Naive thymus-derived CD4-positive, alpha-beta T cell (primary cell): ENCODE data around the gene SFMBT2. TPM values are rescaled to one million over a fixed set of nuclear protein-coding genes. Genes with fewer than 3 reads are reported as not detected.

Experiments
- ATAC-seq: fragments of 150-1000 bp; cut with Tn5 transposase; 2 replicates; pipeline ENCODE4 v1.10.0; 2021; ENCODE audit warnings: mild to moderate bottlenecking, moderate library complexity
- CTCF ChIA-PET: fragments of 350-600 bp; sonication (Branson Sonifier 250); formaldehyde crosslinking; loops from one replicate; lab custom pipeline; 2021; ENCODE audit warnings: antibody characterized with exemption; lab: Charles Lee
- POLR2A ChIA-PET: fragments of 350-600 bp; sonication (Branson Sonifier 250); formaldehyde crosslinking; loops from one replicate; lab custom pipeline; 2021; ENCODE audit warnings: antibody characterized with exemption, inconsistent platforms; lab: Charles Lee
- DNase-seq, 9 donors: peaks; one replicate each; pipeline versions ENCODE4 v3.0.0 to v3.0.0-alpha.2; 2020 to 2022; ENCODE audit warnings: mixed read lengths in 1 of 9
- H3K27ac ChIP-seq: one replicate; pipeline ENCODE4 v1.7.0; 2013; ENCODE audit warnings: mild to moderate bottlenecking, low read depth, low read length, moderate library complexity
- H3K27me3 ChIP-seq, 2 donors: one replicate each; pipeline ENCODE4 v1.7.0; 2013; ENCODE audit warnings: low read length in 2 of 2, mild to moderate bottlenecking in 2 of 2, moderate library complexity in 2 of 2; ENCODE audit not compliant: control insufficient read depth in 2 of 2, insufficient read depth in 2 of 2
- H3K36me3 ChIP-seq, 3 experiments: 1 replicate in 2 of 3; 2 replicates in 1 of 3; pipeline ENCODE4 v1.7.0; 2013; ENCODE audit warnings: low read length in 3 of 3, mild to moderate bottlenecking in 3 of 3, moderate library complexity in 1 of 3; ENCODE audit not compliant: insufficient read depth in 3 of 3, control insufficient read depth in 2 of 3
- H3K4me1 ChIP-seq, 2 donors: one replicate each; pipeline ENCODE4 v1.7.0; 2013; ENCODE audit warnings: low read length in 2 of 2, mild to moderate bottlenecking in 2 of 2, moderate library complexity in 1 of 2; ENCODE audit not compliant: control insufficient read depth in 2 of 2, insufficient read depth in 2 of 2
- H3K4me3 ChIP-seq: 2 replicates; pipeline ENCODE4 v1.7.0; 2013; ENCODE audit warnings: mild to moderate bottlenecking, low read length
- H3K9me3 ChIP-seq, 3 experiments: 1 replicate in 2 of 3; 2 replicates in 1 of 3; pipeline ENCODE4 v1.7.0; 2013; ENCODE audit warnings: low read length in 3 of 3; ENCODE audit not compliant: control insufficient read depth in 2 of 3
- H3K27ac Mint-ChIP-seq, 9 donors: one replicate each; pipeline ENCODE4 v1.8.0; 2020 to 2022; ENCODE audit warnings: mixed read lengths in 9 of 9, mild to moderate bottlenecking in 8 of 9, moderate library complexity in 5 of 9, inconsistent platforms in 2 of 9
- H3K27me3 Mint-ChIP-seq, 5 donors: one replicate each; pipeline ENCODE4 v1.8.0; 2021 to 2022; ENCODE audit warnings: mixed read lengths in 5 of 5, mild to moderate bottlenecking in 1 of 5
- H3K36me3 Mint-ChIP-seq, 5 donors: one replicate each; pipeline ENCODE4 v1.8.0; 2020 to 2022; ENCODE audit warnings: mixed read lengths in 5 of 5, mild to moderate bottlenecking in 3 of 5, inconsistent platforms in 1 of 5
- H3K4me1 Mint-ChIP-seq, 7 donors: one replicate each; pipeline ENCODE4 v1.8.0; 2020 to 2022; ENCODE audit warnings: mixed read lengths in 7 of 7, mild to moderate bottlenecking in 3 of 7, inconsistent platforms in 1 of 7
- H3K4me3 Mint-ChIP-seq, 10 donors: one replicate each; pipeline ENCODE4 v1.8.0; 2020 to 2022; ENCODE audit warnings: mild to moderate bottlenecking in 10 of 10, mixed read lengths in 10 of 10, moderate library complexity in 6 of 10, inconsistent platforms in 2 of 10
- H3K9me3 Mint-ChIP-seq, 11 donors: one replicate each; pipeline ENCODE4 v1.8.0; 2020 to 2022; ENCODE audit warnings: mixed read lengths in 11 of 11, mild to moderate bottlenecking in 4 of 11, inconsistent platforms in 1 of 11, moderate library complexity in 1 of 11
- intact Hi-C, 2 donors: fragments of 100-400 bp; cut with micrococcal nuclease; formaldehyde crosslinking; loops; one replicate each; pipeline ENCODE4 v1.15.1; 2023
- polyA plus RNA-seq, 2 donors: library from polyadenylated mRNA; unstranded; fragments of 300-500 nt; fragmentation: Illumina TruSeq; gene quantifications; one replicate each; pipeline ENCODE4 v1.2.3, GENCODE V29; 2021
- total RNA-seq, 6 experiments: library from RNA in 5 of 6; stranded (reverse) in 5 of 6; gene quantifications; 1 replicate in 5 of 6; 2 replicates in 1 of 6; pipeline ENCODE4 v1.2.3 and lab custom pipeline; 2021 to 2026

SFMBT2 gene
- total and polyA plus RNA-seq, 7 experiments from 2014 or later, result 7.4 to 50.9 (median 39.2) TPM

- H3K36me3 Mint-ChIP-seq, result peaks cover 0 to 18% (median 7%) of the 10 kb centered on the region in 5 donors
- Histone ChIP-seq H3K4me3 (no peak overlapping the region), H3K27me3 (no peaks in the 10 kb centered on the region), H3K4me1 (peaks cover 27 to 30% of the 10 kb centered on the region in 2 donors), H3K27ac (no peak overlapping the region), H3K9me3 (no peaks in the 10 kb centered on the region), H3K36me3 (peaks cover 0 to 13% (median 3%) of the 10 kb centered on the region in 3 experiments)
- H3K27me3 Mint-ChIP-seq, result no peaks in the 10 kb centered on the region
- peak overlapping the region in 8 of 10 donors; percentile 29 to 75 (median 61) for H3K4me3 Mint-ChIP-seq
- ChIA-PET POLR2A (no interaction called here), CTCF (interaction anchor here (0.6 to 0.7 kb wide), 2 partner anchors 149 to 159 kb away, joined by 3 read pairs; no protein-coding TSS in a partner anchor)
- H3K9me3 Mint-ChIP-seq, result no peaks in the 10 kb centered on the region
- H3K27ac Mint-ChIP-seq, result peak overlapping the region; percentile 51 to 94 (median 86)
- DNase-seq (peak in 3 of 9 donors; percentile 16 to 33 (median 31)), ATAC-seq (peak; percentile 73)
- peaks cover 42 to 64% (median 57%) of the 10 kb centered on the region in 7 donors for H3K4me1 Mint-ChIP-seq
- intact Hi-C loops, result loop anchor here (1.0 to 10.0 kb wide), 8 partner anchors 9 to 427 kb away; no protein-coding TSS in a partner anchor
Observed at GRCh38 chr10:7260412-7260900, 150.4 kb downstream of the SFMBT2 start.

DNA sequence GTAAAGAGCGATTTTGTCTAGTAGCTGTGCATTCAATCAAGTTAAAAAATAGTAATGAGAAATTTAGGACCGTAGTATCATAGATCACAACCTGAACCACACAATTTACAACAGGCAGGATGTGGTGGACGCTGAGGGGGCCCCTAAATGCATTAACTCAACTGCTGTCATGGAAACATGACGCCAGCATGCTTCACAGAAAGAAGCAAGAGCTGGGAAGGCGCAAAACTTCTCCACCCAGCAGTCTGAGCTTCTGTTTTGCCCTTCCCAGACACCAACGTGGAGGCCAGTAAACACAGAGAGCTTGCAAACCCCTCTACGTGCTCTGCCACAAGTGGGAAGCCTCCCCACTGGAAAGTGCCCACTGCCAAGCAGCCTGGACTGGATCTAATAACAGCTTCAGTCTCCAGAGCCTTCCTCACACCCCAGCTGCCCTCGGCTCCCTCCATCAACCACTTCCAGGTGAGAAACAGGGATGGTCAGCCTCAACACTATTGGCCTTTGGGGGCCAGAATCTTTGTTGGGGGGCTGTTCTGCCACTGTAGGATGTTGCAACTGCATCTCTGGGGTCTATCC is 151.8 kb downstream of the SFMBT2 start:
- H3K27ac ChIP-seq, result peak overlapping the region; percentile 32
- Mint-ChIP-seq H3K9me3 (no peaks in the 10 kb centered on the region), H3K4me3 (peak overlapping the region; percentile 18 to 80 (median 68)), H3K27me3 (no peaks in the 10 kb centered on the region), H3K27ac (peak overlapping the region; percentile 64 to 94 (median 86)), H3K4me1 (peaks cover 42 to 74% (median 64%) of the 10 kb centered on the region in 7 donors), H3K36me3 (peaks cover 3 to 28% (median 9%) of the 10 kb centered on the region in 5 donors)
- ATAC-seq (peak; percentile 81), DNase-seq (peak in 8 of 9 donors; percentile 53 to 79 (median 72))
- POLR2A ChIA-PET, result interaction anchor here (1.4 to 1.7 kb wide), 2 partner anchors 13 to 23 kb away, joined by 5 read pairs; no protein-coding TSS in a partner anchor
- H3K4me1 ChIP-seq, result peaks cover 27 to 30% of the 10 kb centered on the region in 2 donors
- H3K36me3 ChIP-seq, result peaks cover 0 to 13% (median 3%) of the 10 kb centered on the region in 3 experiments
- H3K27me3 ChIP-seq, result no peaks in the 10 kb centered on the region
- no peak overlapping the region for H3K4me3 ChIP-seq
- intact Hi-C loops, result loop anchor here (1.0 to 2.0 kb wide), 2 partner anchors 10 to 66 kb away; no protein-coding TSS in a partner anchor
- H3K9me3 ChIP-seq, result no peaks in the 10 kb centered on the region
- CTCF ChIA-PET, result interaction anchor here (0.6 to 2.0 kb wide), 7 partner anchors 64 to 457 kb away, joined by 3 to 6 read pairs (median 3); no protein-coding TSS in a partner anchor

DNA sequence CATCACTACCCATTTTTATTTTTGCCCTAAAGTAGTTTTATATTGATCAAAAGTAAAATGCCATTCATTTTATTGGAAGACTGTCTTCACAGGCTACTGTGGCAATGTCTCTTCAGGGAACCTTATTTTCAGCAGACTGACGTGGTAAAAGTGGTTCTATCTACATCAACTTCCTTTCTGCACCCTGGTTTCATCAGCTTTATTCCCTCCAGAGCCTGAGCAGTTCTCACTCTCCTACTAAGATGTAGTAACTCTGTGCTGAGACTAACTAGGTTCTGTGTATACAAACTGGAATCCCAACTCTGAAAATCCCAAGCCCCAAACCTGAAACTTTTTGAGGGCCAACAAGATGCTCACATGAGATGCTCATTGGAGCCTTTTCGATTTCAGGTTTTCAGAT is 155.3 kb downstream of the SFMBT2 start:
- peaks cover 16 to 36% (median 20%) of the 10 kb centered on the region in 5 donors for H3K36me3 Mint-ChIP-seq
- Histone ChIP-seq H3K4me1 (peaks cover 23 to 27% of the 10 kb centered on the region in 2 donors), H3K4me3 (no peak overlapping the region), H3K27ac (peak overlapping the region; percentile 1), H3K27me3 (no peaks in the 10 kb centered on the region), H3K9me3 (no peaks in the 10 kb centered on the region), H3K36me3 (peaks cover 2 to 4% (median 3%) of the 10 kb centered on the region in 3 experiments)
- ChIA-PET POLR2A (interaction anchor here (0.9 kb wide), 1 partner anchor 62 kb away, joined by 4 read pairs; no protein-coding TSS in a partner anchor), CTCF (no interaction called here)
- H3K27ac Mint-ChIP-seq, result peak overlapping the region in 8 of 9 donors; percentile 17 to 80 (median 72)
- H3K4me1 Mint-ChIP-seq, result peaks cover 47 to 78% (median 76%) of the 10 kb centered on the region in 7 donors
- H3K27me3 Mint-ChIP-seq, result no peaks in the 10 kb centered on the region
- intact Hi-C loops, result no loop called here
- H3K4me3 Mint-ChIP-seq, result peak overlapping the region in 2 of 10 donors; percentile 19 to 50
- DNase-seq (no peak), ATAC-seq (peak; percentile 19)
- H3K9me3 Mint-ChIP-seq, result no peaks in the 10 kb centered on the region

DNA sequence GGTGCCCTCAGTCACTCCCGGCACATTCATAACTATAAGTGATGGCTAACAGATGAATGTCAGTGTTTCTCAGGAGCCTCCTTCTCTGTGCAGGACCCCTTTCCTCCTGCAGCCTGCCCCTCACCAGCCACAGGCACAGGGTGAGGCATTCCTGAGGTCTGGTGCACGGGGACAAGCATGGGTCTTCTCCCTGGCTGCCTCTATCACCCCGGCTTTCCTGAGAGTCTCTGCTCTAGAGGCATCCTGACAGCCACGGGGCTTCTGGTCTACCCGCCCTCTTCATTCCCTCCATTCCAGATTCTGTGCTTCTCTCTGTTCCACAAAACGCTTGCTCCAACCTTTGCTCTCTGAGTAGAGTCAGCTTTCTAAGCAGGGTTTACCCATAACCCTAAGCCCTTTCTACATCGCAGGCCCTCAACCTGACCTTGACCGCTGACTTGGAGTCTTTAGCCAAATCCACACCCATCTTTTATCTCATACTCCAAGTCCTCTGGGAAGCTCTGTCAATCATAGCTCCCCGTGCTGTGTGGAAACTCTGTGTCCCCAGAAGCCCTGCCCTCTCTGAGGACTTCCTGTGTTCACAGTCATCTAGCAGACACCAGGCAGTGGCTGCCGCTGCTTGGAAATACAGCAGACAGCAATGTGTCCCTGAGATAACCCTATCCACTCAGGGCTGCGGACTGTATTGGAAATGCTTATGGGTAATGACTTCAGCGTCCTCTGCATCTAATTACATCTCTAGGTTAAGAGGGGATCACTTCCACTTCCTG is 159.0 kb downstream of the SFMBT2 start:
- Mint-ChIP-seq H3K27ac (peak overlapping the region in 5 of 9 donors; percentile 1 to 74 (median 58)), H3K4me1 (peaks cover 21 to 47% (median 43%) of the 10 kb centered on the region in 7 donors), H3K27me3 (no peaks in the 10 kb centered on the region), H3K36me3 (peaks cover 18 to 63% (median 32%) of the 10 kb centered on the region in 5 donors), H3K4me3 (no peak overlapping the region), H3K9me3 (no peaks in the 10 kb centered on the region)
- ATAC-seq (peak; percentile 43), DNase-seq (no peak)
- H3K4me3 ChIP-seq, result no peak overlapping the region
- H3K36me3 ChIP-seq, result peaks cover 0 to 23% (median 4%) of the 10 kb centered on the region in 3 experiments
- no peaks in the 10 kb centered on the region for H3K9me3 ChIP-seq
- ChIA-PET CTCF (no interaction called here), POLR2A (no interaction called here)
- H3K27ac ChIP-seq, result no peak overlapping the region
- H3K27me3 ChIP-seq, result no peaks in the 10 kb centered on the region
- intact Hi-C loops, result loop anchor here in 1 of 2 donors (1.0 kb wide), 1 partner anchor 8 kb away; no protein-coding TSS in a partner anchor
- no peaks in the 10 kb centered on the region for H3K4me1 ChIP-seq

DNA sequence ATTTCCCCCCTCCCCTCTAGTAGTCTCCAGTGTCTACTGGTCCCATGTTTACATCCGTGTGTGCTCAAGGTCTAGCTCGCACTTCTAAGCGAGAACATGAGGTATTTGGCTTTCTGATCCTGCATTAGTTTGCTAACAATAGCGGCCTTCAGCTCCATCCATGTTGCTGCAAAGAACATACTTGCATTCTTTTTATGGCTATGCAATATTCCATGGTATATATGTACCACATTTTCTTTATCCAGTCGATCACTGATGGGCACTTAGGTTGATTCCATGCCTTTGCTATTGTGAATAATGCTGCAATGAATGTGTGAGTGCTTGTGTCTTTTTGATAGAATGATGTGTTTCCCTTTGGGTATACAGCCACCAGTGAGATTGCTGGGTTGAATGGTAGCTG is 160.6 kb downstream of the SFMBT2 start:
- Mint-ChIP-seq H3K4me1 (peaks cover 11 to 40% (median 35%) of the 10 kb centered on the region in 7 donors), H3K36me3 (peaks cover 18 to 69% (median 42%) of the 10 kb centered on the region in 5 donors), H3K27me3 (no peaks in the 10 kb centered on the region), H3K4me3 (no peak overlapping the region), H3K27ac (no peak overlapping the region), H3K9me3 (no peaks in the 10 kb centered on the region)
- H3K9me3 ChIP-seq, result no peaks in the 10 kb centered on the region
- POLR2A ChIA-PET, result no interaction called here
- DNase-seq, result no peak
- H3K36me3 ChIP-seq, result peaks cover 0 to 23% (median 4%) of the 10 kb centered on the region in 3 experiments
- H3K27ac ChIP-seq, result no peak overlapping the region
- H3K4me3 ChIP-seq, result no peak overlapping the region
- CTCF ChIA-PET, result no interaction called here
- no peak for ATAC-seq
- intact Hi-C loops, result no loop called here
- no peaks in the 10 kb centered on the region for H3K27me3 ChIP-seq
- H3K4me1 ChIP-seq, result no peaks in the 10 kb centered on the region

GRCh38 chr10:7248585-7249164 is 162.2 kb downstream of the SFMBT2 start:
- Mint-ChIP-seq H3K4me1 (peaks cover 23 to 43% (median 41%) of the 10 kb centered on the region in 7 donors), H3K36me3 (peaks cover 12 to 72% (median 48%) of the 10 kb centered on the region in 5 donors), H3K27ac (peak overlapping the region in 1 of 9 donors; percentile 49), H3K27me3 (no peaks in the 10 kb centered on the region), H3K9me3 (no peaks in the 10 kb centered on the region), H3K4me3 (no peak overlapping the region)
- ChIA-PET CTCF (no interaction called here), POLR2A (no interaction called here)
- Histone ChIP-seq H3K4me1 (peaks cover 9% of the 10 kb centered on the region in 2 donors), H3K27ac (no peak overlapping the region), H3K9me3 (no peaks in the 10 kb centered on the region), H3K27me3 (no peaks in the 10 kb centered on the region), H3K36me3 (peaks cover 0 to 23% (median 4%) of the 10 kb centered on the region in 3 experiments), H3K4me3 (no peak overlapping the region)
- ATAC-seq, result no peak
- intact Hi-C loops, result no loop called here
- no peak for DNase-seq
